Stimulated activated CD4-positive, alpha-beta T cell treated with anti-CD3 and anti-CD28 coated beads, Interleukin-2, amount 100 ng/mL, for 24 hours (primary cell): ENCODE measurements around the gene SPINT3.
"Not testable (repeated sequence)": the region's sequence is repeated elsewhere in the genome, so short reads cannot be mapped to it uniquely, and the experiment has no call there.

ENCODE experiments used
- DNase-seq, 2 donors: peaks; one replicate each; pipeline ENCODE4 v3.0.0-alpha.2; 2020

The SPINT3 gene

GRCh38 chr20:45501600-45501999, 13.8 kb downstream of the SPINT3 start:
- no peak for DNase-seq

GRCh38 chr20:45500022-45500421, 15.4 kb downstream of the SPINT3 start:
- DNase-seq: no peak

GRCh38 chr20:45497971-45498494, 17.4 kb downstream of the SPINT3 start:
- DNase-seq: no peak

- no peak for DNase-seq
Measured at GRCh38 chr20:45496166-45496565, 19.3 kb downstream of the SPINT3 start.

GRCh38 chr20:45495501-45495941, 19.9 kb downstream of the SPINT3 start:
- no peak for DNase-seq

GRCh38 chr20:45489083-45489531, 26.3 kb downstream of the SPINT3 start:
- no peak for DNase-seq

- no peak for DNase-seq
Measured at GRCh38 chr20:45487231-45487635, 28.2 kb downstream of the SPINT3 start.

GRCh38 chr20:45485388-45485787, 30.0 kb downstream of the SPINT3 start:
- no peak for DNase-seq

- DNase-seq: no peak
Measured at GRCh38 chr20:45484676-45485075, 30.7 kb downstream of the SPINT3 start.

- no peak for DNase-seq
Measured at GRCh38 chr20:45479822-45480221, 35.6 kb downstream of the SPINT3 start.

- not testable (repeated sequence) for DNase-seq
Measured at GRCh38 chr20:45477530-45478148, 37.8 kb downstream of the SPINT3 start.

GRCh38 chr20:45472286-45472685, 43.1 kb downstream of the SPINT3 start:
- DNase-seq: not testable (repeated sequence)

- no peak for DNase-seq
Measured at GRCh38 chr20:45470937-45471336, 44.5 kb downstream of the SPINT3 start.

GRCh38 chr20:45470262-45470931, 45.0 kb downstream of the SPINT3 start:
- peak; percentile 25 to 48 for DNase-seq

- peak in 1 of 2 donors; percentile 14 for DNase-seq
Measured at GRCh38 chr20:45469336-45470261, 45.8 kb downstream of the SPINT3 start, which contains the start of gene WFDC2. Gene WFDC2 (plus strand): TSS chr20:45469753. CDS start chr20:45469782, 29 bp downstream.

- no peak for DNase-seq
Measured at GRCh38 chr20:45467861-45468260, 47.6 kb downstream of the SPINT3 start.

GRCh38 chr20:45467172-45467571, 48.2 kb downstream of the SPINT3 start:
- no peak for DNase-seq

GRCh38 chr20:45465491-45466266, 49.7 kb downstream of the SPINT3 start:
- DNase-seq: no peak

GRCh38 chr20:45463709-45464108, 51.7 kb downstream of the SPINT3 start:
- no peak for DNase-seq

GRCh38 chr20:45462711-45463509, 52.5 kb downstream of the SPINT3 start:
- DNase-seq: no peak
